Left ventricle myocardium inferior (tissue), 1 donor: Measurements from ENCODE around the gene PNKD. TPM values are rescaled to one million over a fixed set of nuclear protein-coding genes. Genes with fewer than 3 reads are reported as not detected.

Experiments used
- DNase-seq: peaks from one replicate; pipeline ENCODE4 v3.0.0-alpha.2; 2020
- H3K27ac ChIP-seq: fragments of 200-600 bp; replicated peaks from 2 replicates; pipeline ENCODE4 v1.8.0; 2021
- H3K27me3 ChIP-seq: fragments of 200-600 bp; 2 replicates; pipeline ENCODE4 v1.8.0; 2021; ENCODE audit warnings: low read depth
- H3K36me3 ChIP-seq: fragments of 200-600 bp; 2 replicates; pipeline ENCODE4 v1.8.0; 2021
- H3K4me1 ChIP-seq: fragments of 200-600 bp; 2 replicates; pipeline ENCODE4 v1.8.0; 2021
- H3K4me3 ChIP-seq: fragments of 200-600 bp; 2 replicates; pipeline ENCODE4 v1.8.0; 2021; ENCODE audit warnings: mild to moderate bottlenecking, moderate library complexity
- H3K9me3 ChIP-seq: fragments of 200-600 bp; replicated peaks from 2 replicates; pipeline ENCODE4 v1.8.0; 2021
- intact Hi-C: fragments of 100-400 bp; cut with micrococcal nuclease; formaldehyde crosslinking; loops from one replicate; pipeline ENCODE4 v1.11.0; 2022
- total RNA-seq: library from RNA; stranded (reverse); fragmentation: NEBNext Ultra II Directional; extraction: Animal tissue kit (Norgen Biotek cat#: 25700); gene quantifications from one replicate; pipeline ENCODE4 v1.2.1, GENCODE V29; 2021
- TF ChIP-seq, protein P1 (sequence below): fragments of 200-600 bp; IDR thresholded peaks from 2 replicates; pipeline ENCODE4 v1.8.0; 2021; ENCODE audit warnings: antibody characterized with exemption, mild to moderate bottlenecking, borderline replicate concordance
- donor health status: DM: no; HTN: yes; CAD: no; lungs with severe emphysema.

PNKD gene
- total RNA-seq, 1 donor from 2014 or later: 75.4 TPM

DNA sequence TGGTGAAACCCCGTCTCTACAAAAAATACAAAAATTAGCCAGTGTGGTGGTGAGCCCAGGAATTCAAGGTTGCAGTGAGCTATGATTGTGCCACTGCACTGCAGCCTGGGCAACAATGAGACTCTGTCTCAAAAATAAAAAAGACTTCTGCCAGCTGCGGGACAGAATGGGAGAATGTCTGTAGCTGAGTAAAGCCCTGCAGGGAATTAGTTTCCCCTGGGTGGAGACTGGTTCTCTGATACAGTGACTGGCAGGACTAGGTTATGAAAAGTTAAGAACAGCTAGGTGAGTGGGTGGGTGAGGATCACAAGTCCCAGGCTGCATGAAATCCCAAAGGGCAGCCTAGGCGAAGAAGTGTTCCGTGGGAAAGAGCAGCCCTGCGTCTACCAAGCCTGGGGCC is 72.5 kb downstream of the PNKD start:
- no peaks in the 10 kb centered on the region for H3K27me3 ChIP-seq
- intact Hi-C loops: no loop called here
- DNase-seq: no peak
- TF ChIP-seq, protein P1, sequence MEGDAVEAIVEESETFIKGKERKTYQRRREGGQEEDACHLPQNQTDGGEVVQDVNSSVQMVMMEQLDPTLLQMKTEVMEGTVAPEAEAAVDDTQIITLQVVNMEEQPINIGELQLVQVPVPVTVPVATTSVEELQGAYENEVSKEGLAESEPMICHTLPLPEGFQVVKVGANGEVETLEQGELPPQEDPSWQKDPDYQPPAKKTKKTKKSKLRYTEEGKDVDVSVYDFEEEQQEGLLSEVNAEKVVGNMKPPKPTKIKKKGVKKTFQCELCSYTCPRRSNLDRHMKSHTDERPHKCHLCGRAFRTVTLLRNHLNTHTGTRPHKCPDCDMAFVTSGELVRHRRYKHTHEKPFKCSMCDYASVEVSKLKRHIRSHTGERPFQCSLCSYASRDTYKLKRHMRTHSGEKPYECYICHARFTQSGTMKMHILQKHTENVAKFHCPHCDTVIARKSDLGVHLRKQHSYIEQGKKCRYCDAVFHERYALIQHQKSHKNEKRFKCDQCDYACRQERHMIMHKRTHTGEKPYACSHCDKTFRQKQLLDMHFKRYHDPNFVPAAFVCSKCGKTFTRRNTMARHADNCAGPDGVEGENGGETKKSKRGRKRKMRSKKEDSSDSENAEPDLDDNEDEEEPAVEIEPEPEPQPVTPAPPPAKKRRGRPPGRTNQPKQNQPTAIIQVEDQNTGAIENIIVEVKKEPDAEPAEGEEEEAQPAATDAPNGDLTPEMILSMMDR: no peak
- no peaks in the 10 kb centered on the region for H3K9me3 ChIP-seq
- H3K36me3 ChIP-seq: no peaks in the 10 kb centered on the region
- no peak overlapping the region for H3K4me3 ChIP-seq
- H3K27ac ChIP-seq: no peak overlapping the region
- H3K4me1 ChIP-seq: no peaks in the 10 kb centered on the region

DNA sequence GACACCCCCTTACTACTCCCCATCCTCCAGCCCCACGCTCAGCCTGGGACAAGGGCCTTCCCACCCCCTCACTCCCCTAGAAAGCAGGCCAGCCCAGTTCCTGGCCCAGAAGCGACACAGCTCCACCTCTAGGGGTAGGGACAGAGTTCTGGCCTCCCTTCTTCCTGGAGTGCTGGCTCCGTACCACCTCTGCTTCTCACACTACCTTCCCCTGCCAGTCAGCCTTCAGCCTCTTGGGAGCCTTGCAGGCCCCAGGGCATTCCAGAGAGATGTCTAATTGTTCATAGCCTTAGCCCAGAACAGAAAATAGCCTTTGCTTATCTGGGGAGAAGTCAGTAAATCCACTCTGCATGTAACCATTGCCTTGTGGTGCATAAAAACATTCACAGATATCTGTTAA is 73.3 kb downstream of the PNKD start:
- intact Hi-C loops: no loop called here
- DNase-seq: no peak
- no peaks in the 10 kb centered on the region for H3K36me3 ChIP-seq
- H3K9me3 ChIP-seq: no peaks in the 10 kb centered on the region
- H3K27ac ChIP-seq: no peak overlapping the region
- H3K4me1 ChIP-seq: no peaks in the 10 kb centered on the region
- H3K4me3 ChIP-seq: no peak overlapping the region
- H3K27me3 ChIP-seq: no peaks in the 10 kb centered on the region
- TF ChIP-seq, protein P1: no peak

DNA sequence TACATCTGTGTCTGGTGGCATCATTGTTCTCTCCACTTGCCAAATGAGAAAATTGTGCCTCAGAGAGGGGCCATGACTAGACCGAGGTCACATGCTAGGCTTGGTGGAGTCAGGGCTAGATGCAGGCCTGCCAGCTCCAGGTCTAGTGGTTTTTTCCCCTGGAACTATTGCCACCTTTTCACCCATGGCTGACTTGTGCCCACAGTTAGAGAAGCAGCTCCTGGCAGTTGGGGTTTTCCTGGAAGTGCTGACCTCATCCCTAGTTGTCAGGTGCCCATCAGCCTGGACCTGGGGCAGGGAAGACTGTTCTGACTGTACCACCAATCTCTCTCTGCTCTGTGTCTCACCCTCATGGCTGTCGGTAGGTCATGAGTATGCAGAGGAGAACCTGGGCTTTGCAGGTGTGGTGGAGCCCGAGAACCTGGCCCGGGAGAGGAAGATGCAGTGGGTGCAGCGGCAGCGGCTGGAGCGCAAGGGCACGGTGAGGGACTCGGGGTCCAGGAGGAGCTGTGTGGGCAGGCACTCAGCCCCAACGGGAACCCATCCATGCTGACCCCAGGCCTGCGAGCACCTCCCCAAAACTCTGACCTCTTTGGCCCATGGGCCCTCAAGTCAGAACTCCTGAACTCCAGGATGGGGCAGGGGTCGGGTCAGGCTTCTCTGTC is 73.9 kb downstream of the PNKD start:
- intact Hi-C loops: no loop called here
- H3K27ac ChIP-seq: no peak overlapping the region
- H3K4me1 ChIP-seq: no peaks in the 10 kb centered on the region
- no peak overlapping the region for H3K4me3 ChIP-seq
- no peak for DNase-seq
- H3K36me3 ChIP-seq: no peaks in the 10 kb centered on the region
- no peaks in the 10 kb centered on the region for H3K9me3 ChIP-seq
- TF ChIP-seq, protein P1: no peak
- H3K27me3 ChIP-seq: no peaks in the 10 kb centered on the region

DNA sequence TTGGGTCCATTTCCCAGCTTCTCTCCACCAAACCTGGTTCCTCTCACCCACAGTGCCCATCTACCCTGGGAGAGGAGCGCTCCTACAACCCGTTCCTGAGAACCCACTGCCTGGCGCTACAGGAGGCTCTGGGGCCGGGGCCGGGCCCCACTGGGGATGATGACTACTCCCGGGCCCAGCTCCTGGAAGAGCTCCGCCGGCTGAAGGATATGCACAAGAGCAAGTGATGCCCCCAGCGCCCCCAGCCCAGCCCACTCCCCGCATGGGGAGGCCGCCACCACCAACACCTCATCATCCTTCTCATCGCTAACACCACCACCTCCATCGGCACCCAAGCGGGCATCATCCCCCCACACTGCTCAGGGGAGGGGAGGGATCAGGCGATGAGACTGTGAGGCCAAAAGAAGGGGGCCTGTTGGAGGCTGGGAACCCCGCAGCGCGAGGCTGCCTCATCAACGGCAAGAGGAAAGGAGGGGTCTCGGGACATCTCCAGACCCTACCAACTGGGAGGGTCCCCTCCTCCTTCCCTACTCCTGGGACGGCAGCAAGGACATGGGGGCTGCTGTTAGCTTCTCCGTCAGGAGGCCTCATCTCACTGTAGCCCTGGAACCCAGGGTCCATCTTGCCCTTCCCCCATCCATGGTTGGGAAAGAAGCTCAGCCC is 74.6 kb downstream of the PNKD start:
- DNase-seq: no peak
- TF ChIP-seq, protein P1: no peak
- H3K9me3 ChIP-seq: no peaks in the 10 kb centered on the region
- no peak overlapping the region for H3K4me3 ChIP-seq
- H3K27ac ChIP-seq: no peak overlapping the region
- intact Hi-C loops: no loop called here
- no peaks in the 10 kb centered on the region for H3K4me1 ChIP-seq
- no peaks in the 10 kb centered on the region for H3K27me3 ChIP-seq
- no peaks in the 10 kb centered on the region for H3K36me3 ChIP-seq

DNA sequence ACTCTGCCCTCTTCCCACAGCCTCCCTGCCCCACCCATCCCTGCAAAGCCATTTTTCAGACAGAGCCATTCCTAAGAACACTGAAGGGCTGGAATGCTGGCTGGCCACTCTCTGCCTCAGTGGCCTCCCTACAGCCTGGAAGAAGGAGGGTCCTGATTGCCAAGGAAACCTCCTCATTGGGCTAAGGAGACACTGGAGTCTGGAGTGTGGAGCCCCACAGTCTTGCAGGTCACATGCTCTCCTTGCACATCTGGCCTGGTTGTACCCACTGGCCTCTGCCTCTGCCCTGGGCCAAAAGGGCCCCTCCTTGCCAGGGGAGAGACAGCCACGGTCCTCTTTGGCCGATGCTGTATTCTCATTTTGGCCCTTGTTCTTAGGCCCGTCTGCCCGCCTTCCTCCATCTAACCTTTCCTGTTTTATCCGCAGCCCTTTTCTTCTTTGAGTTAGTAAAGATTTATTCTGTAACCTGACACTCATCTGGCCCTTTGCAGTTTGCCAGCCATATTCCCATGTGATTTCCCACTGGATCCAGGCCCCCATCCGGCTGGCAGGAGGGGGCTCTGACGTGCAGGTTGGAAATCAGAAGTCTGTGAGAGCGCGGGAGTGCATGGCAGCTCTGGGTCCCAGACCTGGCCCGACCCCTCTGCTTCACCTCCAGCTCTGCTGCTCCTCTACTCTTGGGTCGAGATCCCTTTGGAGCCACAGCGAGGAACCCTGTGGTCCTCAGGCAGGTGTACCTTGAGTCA is 75.3 kb downstream of the PNKD start:
- no peak for DNase-seq
- Histone ChIP-seq H3K4me1 (no peaks in the 10 kb centered on the region), H3K36me3 (no peaks in the 10 kb centered on the region), H3K27me3 (no peaks in the 10 kb centered on the region), H3K4me3 (no peak overlapping the region), H3K27ac (no peak overlapping the region), H3K9me3 (peaks cover under 1% of the 10 kb centered on the region)
- TF ChIP-seq, protein P1: no peak
- intact Hi-C loops: no loop called here
